CD8-positive, alpha-beta memory T cell (primary cell): ENCODE data around the gene CCDC88C. TPM values are rescaled to one million over a fixed set of nuclear protein-coding genes. Genes with fewer than 3 reads are reported as not detected.
A peak's percentile ranks its signal among the peaks of the same experiment; 100 is the strongest.
"Not testable (repeated sequence)": the region's sequence is repeated elsewhere in the genome, so short reads cannot be mapped to it uniquely, and the experiment has no call there.

Experiments used
- CTCF ChIA-PET: fragments of 350-600 bp; sonication (Branson Sonifier 250); formaldehyde crosslinking; loops from one replicate; lab custom pipeline; 2021; ENCODE audit warnings: antibody characterized with exemption; lab: Charles Lee
- POLR2A ChIA-PET: fragments of 350-600 bp; sonication (Branson Sonifier 250); formaldehyde crosslinking; loops from one replicate; lab custom pipeline; 2021; ENCODE audit warnings: antibody characterized with exemption; lab: Charles Lee
- DNase-seq, 5 donors: peaks; one replicate each; pipeline versions ENCODE4 v3.0.0 to v3.0.0-alpha.2; 2020 to 2022; ENCODE audit warnings: mixed read lengths in 1 of 5
- H3K27ac ChIP-seq: one replicate; pipeline ENCODE4 v1.7.0; 2013; ENCODE audit warnings: low read depth, mild to moderate bottlenecking, low read length, moderate library complexity
- H3K27me3 ChIP-seq: 2 replicates; pipeline ENCODE4 v1.7.0; 2013; ENCODE audit warnings: low read length, mild to moderate bottlenecking; ENCODE audit not compliant: insufficient read depth, poor library complexity, severe bottlenecking
- H3K36me3 ChIP-seq: 2 replicates; pipeline ENCODE4 v1.7.0; 2013; ENCODE audit warnings: mild to moderate bottlenecking, low read length, moderate library complexity; ENCODE audit not compliant: insufficient read depth
- H3K4me1 ChIP-seq: 2 replicates; pipeline ENCODE4 v1.7.0; 2013; ENCODE audit warnings: mild to moderate bottlenecking, low read length, moderate library complexity; ENCODE audit not compliant: insufficient read depth
- H3K4me3 ChIP-seq: 2 replicates; pipeline ENCODE4 v1.7.0; 2013; ENCODE audit warnings: mild to moderate bottlenecking, low read length
- H3K9me3 ChIP-seq: 2 replicates; pipeline ENCODE4 v1.7.0; 2013; ENCODE audit warnings: mild to moderate bottlenecking, low read length
- H3K27ac Mint-ChIP-seq, 8 donors: one replicate each; pipeline ENCODE4 v1.8.0; 2020 to 2021; ENCODE audit warnings: mixed read lengths in 8 of 8, mild to moderate bottlenecking in 6 of 8, inconsistent platforms in 3 of 8, moderate library complexity in 3 of 8
- H3K27me3 Mint-ChIP-seq, 2 donors: one replicate each; pipeline ENCODE4 v1.8.0; 2020 to 2021; ENCODE audit warnings: mixed read lengths in 2 of 2, mild to moderate bottlenecking in 1 of 2, moderate library complexity in 1 of 2
- H3K36me3 Mint-ChIP-seq, 3 donors: one replicate each; pipeline ENCODE4 v1.8.0; 2020 to 2021; ENCODE audit warnings: mixed read lengths in 3 of 3, inconsistent platforms in 1 of 3, mild to moderate bottlenecking in 1 of 3
- H3K4me1 Mint-ChIP-seq, 3 donors: one replicate each; pipeline ENCODE4 v1.8.0; 2020 to 2021; ENCODE audit warnings: mixed read lengths in 3 of 3, inconsistent platforms in 1 of 3, mild to moderate bottlenecking in 1 of 3
- H3K4me3 Mint-ChIP-seq, 7 donors: one replicate each; pipeline ENCODE4 v1.8.0; 2020 to 2021; ENCODE audit warnings: mixed read lengths in 7 of 7, mild to moderate bottlenecking in 6 of 7, moderate library complexity in 4 of 7, inconsistent platforms in 2 of 7
- H3K9me3 Mint-ChIP-seq, 5 donors: one replicate each; pipeline ENCODE4 v1.8.0; 2020 to 2022; ENCODE audit warnings: mixed read lengths in 5 of 5, mild to moderate bottlenecking in 3 of 5, moderate library complexity in 2 of 5, inconsistent platforms in 1 of 5
- polyA plus RNA-seq: library from polyadenylated mRNA; unstranded; fragments of 300-500 nt; fragmentation: Illumina TruSeq; gene quantifications from one replicate; pipeline ENCODE4 v1.2.3, GENCODE V29; 2021
- total RNA-seq, 2 experiments: library from RNA; stranded (reverse); gene quantifications; one replicate each; pipeline ENCODE4 v1.2.3, GENCODE V29; 2021

Gene CCDC88C
- total and polyA plus RNA-seq, 3 experiments from 2014 or later = 42.3 to 74.1 (median 71.7) TPM

GRCh38 chr14:91269076-91269991 is 148.3 kb downstream of the CCDC88C start:
- Mint-ChIP-seq H3K9me3 (no peaks in the 10 kb centered on the region), H3K36me3 (peaks cover 0 to 59% (median 15%) of the 10 kb centered on the region in 3 donors)
- POLR2A ChIA-PET = interaction anchor here (0.7 to 0.8 kb wide), 2 partner anchors 26 to 41 kb away, joined by 3 to 6 read pairs; no protein-coding TSS in a partner anchor

GRCh38 chr14:91267965-91268437 is 149.6 kb downstream of the CCDC88C start:
- H3K9me3 Mint-ChIP-seq = no peaks in the 10 kb centered on the region
- peak overlapping the region in 7 of 8 donors; percentile 0 to 64 (median 23) for H3K27ac Mint-ChIP-seq
- H3K36me3 Mint-ChIP-seq = peaks cover 0 to 46% (median 15%) of the 10 kb centered on the region in 3 donors
- H3K27me3 Mint-ChIP-seq = peaks cover 0 to 7% of the 10 kb centered on the region in 2 donors
- DNase-seq = no peak
- Histone ChIP-seq H3K9me3 (no peaks in the 10 kb centered on the region), H3K27ac (peak overlapping the region; percentile 20), H3K36me3 (peaks cover 14% of the 10 kb centered on the region), H3K4me1 (peaks cover 20% of the 10 kb centered on the region), H3K27me3 (no peaks in the 10 kb centered on the region), H3K4me3 (no peak overlapping the region)
- ChIA-PET CTCF (interaction anchor here (1.4 kb wide), 1 partner anchor 91 kb away, joined by 4 read pairs; no protein-coding TSS in a partner anchor), POLR2A (no interaction called here)
- H3K4me1 Mint-ChIP-seq = peaks cover 35 to 55% (median 43%) of the 10 kb centered on the region in 3 donors
- peak overlapping the region in 2 of 7 donors; percentile 1 to 11 for H3K4me3 Mint-ChIP-seq

More at GRCh38 chr14:91269076-91269991, 148.3 kb downstream of the CCDC88C start:
- Histone ChIP-seq H3K36me3 (peaks cover 26% of the 10 kb centered on the region), H3K9me3 (no peaks in the 10 kb centered on the region), H3K4me1 (peaks cover 13% of the 10 kb centered on the region), H3K27me3 (no peaks in the 10 kb centered on the region), H3K27ac (no peak overlapping the region), H3K4me3 (no peak overlapping the region)
- no peak for DNase-seq
- Mint-ChIP-seq H3K27me3 (peaks cover 0 to 7% of the 10 kb centered on the region in 2 donors), H3K27ac (peak overlapping the region; percentile 17 to 91 (median 76)), H3K4me3 (peak overlapping the region in 1 of 7 donors; percentile 80), H3K4me1 (peaks cover 25 to 41% (median 31%) of the 10 kb centered on the region in 3 donors)
- CTCF ChIA-PET = interaction anchor here (0.7 to 1.5 kb wide), 2 partner anchors 17 to 96 kb away, joined by 3 read pairs; no protein-coding TSS in a partner anchor

- H3K9me3 ChIP-seq, H3K27ac ChIP-seq, H3K27me3 ChIP-seq, H3K27me3 Mint-ChIP-seq, H3K9me3 Mint-ChIP-seq, CTCF ChIA-PET, DNase-seq, H3K4me3 ChIP-seq, H3K36me3 ChIP-seq: not testable (repeated sequence)
- Mint-ChIP-seq H3K27ac (peak overlapping the region in 1 of 8 donors; percentile 87), H3K4me3 (peak overlapping the region in 2 of 7 donors; percentile 69 to 86), H3K4me1 (peaks cover 38 to 65% (median 56%) of the 10 kb centered on the region in 3 donors), H3K36me3 (peaks cover 0 to 33% (median 11%) of the 10 kb centered on the region in 3 donors)
- H3K4me1 ChIP-seq = peaks cover 22% of the 10 kb centered on the region
- POLR2A ChIA-PET = interaction anchor here (1.2 kb wide), 1 partner anchor 23 kb away, joined by 3 read pairs; no protein-coding TSS in a partner anchor
These were observed 151.3 kb downstream of the CCDC88C start for GRCh38 chr14:91266276-91266675.

GRCh38 chr14:91265404-91265803 is 152.2 kb downstream of the CCDC88C start:
- Histone ChIP-seq H3K9me3 (no peaks in the 10 kb centered on the region), H3K4me3 (no peak overlapping the region), H3K36me3 (peaks cover 6% of the 10 kb centered on the region), H3K27me3 (no peaks in the 10 kb centered on the region), H3K27ac (peak overlapping the region; percentile 60), H3K4me1 (peaks cover 29% of the 10 kb centered on the region)
- H3K36me3 Mint-ChIP-seq = peaks cover 0 to 28% (median 10%) of the 10 kb centered on the region in 3 donors
- no peaks in the 10 kb centered on the region for H3K9me3 Mint-ChIP-seq
- peaks cover 43 to 72% (median 64%) of the 10 kb centered on the region in 3 donors for H3K4me1 Mint-ChIP-seq
- H3K27me3 Mint-ChIP-seq = peaks cover 0 to 10% of the 10 kb centered on the region in 2 donors
- DNase-seq = no peak
- peak overlapping the region; percentile 41 to 86 (median 70) for H3K4me3 Mint-ChIP-seq
- peak overlapping the region in 7 of 8 donors; percentile 34 to 87 (median 77) for H3K27ac Mint-ChIP-seq
- POLR2A ChIA-PET = interaction anchor here (1.1 kb wide), 1 partner anchor 88 kb away, joined by 3 read pairs; no protein-coding TSS in a partner anchor
- CTCF ChIA-PET = interaction anchor here (0.9 to 3.1 kb wide), 5 partner anchors 13 to 91 kb away, joined by 3 to 16 read pairs (median 5); partner anchors contain the start of gene GPR68

- no peaks in the 10 kb centered on the region for H3K9me3 Mint-ChIP-seq
- CTCF ChIA-PET = interaction anchor here (0.8 to 3.1 kb wide), 10 partner anchors 12 to 155 kb away, joined by 3 to 16 read pairs (median 4); partner anchors contain the start of gene GPR68
- H3K4me1 ChIP-seq = peaks cover 29% of the 10 kb centered on the region
- H3K4me1 Mint-ChIP-seq = peaks cover 48 to 76% (median 64%) of the 10 kb centered on the region in 3 donors
- peak overlapping the region; percentile 64 for H3K27ac ChIP-seq
- no peaks in the 10 kb centered on the region for H3K9me3 ChIP-seq
- H3K4me3 ChIP-seq = peak overlapping the region; percentile 32
- peaks cover 0 to 19% (median 7%) of the 10 kb centered on the region in 3 donors for H3K36me3 Mint-ChIP-seq
- H3K36me3 ChIP-seq = no peaks in the 10 kb centered on the region
- H3K27me3 Mint-ChIP-seq = peaks cover 0 to 8% of the 10 kb centered on the region in 2 donors
- H3K27ac Mint-ChIP-seq = peak overlapping the region in 7 of 8 donors; percentile 45 to 88 (median 74)
- DNase-seq = peak in 3 of 5 donors; percentile 22 to 52 (median 25)
- POLR2A ChIA-PET = interaction anchor here (0.6 to 1.6 kb wide), 7 partner anchors 11 to 87 kb away, joined by 3 to 6 read pairs (median 3); no protein-coding TSS in a partner anchor
- H3K4me3 Mint-ChIP-seq = peak overlapping the region; percentile 26 to 91 (median 76)
- no peaks in the 10 kb centered on the region for H3K27me3 ChIP-seq
These were observed 153.2 kb downstream of the CCDC88C start for GRCh38 chr14:91264151-91265150.

- H3K4me3 ChIP-seq = no peak overlapping the region
- peaks cover 29% of the 10 kb centered on the region for H3K4me1 ChIP-seq
- no peak for DNase-seq
- no peak overlapping the region for H3K27ac ChIP-seq
- ChIA-PET CTCF (interaction anchor here (0.9 to 3.1 kb wide), 4 partner anchors 11 to 90 kb away, joined by 3 to 16 read pairs (median 6); no protein-coding TSS in a partner anchor), POLR2A (interaction anchor here (1.6 kb wide), 1 partner anchor 20 kb away, joined by 4 read pairs; no protein-coding TSS in a partner anchor)
- peaks cover 0 to 10% (median 7%) of the 10 kb centered on the region in 3 donors for H3K36me3 Mint-ChIP-seq
- H3K9me3 ChIP-seq = no peaks in the 10 kb centered on the region
- peak overlapping the region; percentile 26 to 91 (median 76) for H3K4me3 Mint-ChIP-seq
- H3K27me3 ChIP-seq = no peaks in the 10 kb centered on the region
- H3K4me1 Mint-ChIP-seq = peaks cover 49 to 72% (median 68%) of the 10 kb centered on the region in 3 donors
- peaks cover 0 to 6% of the 10 kb centered on the region in 2 donors for H3K27me3 Mint-ChIP-seq
- no peaks in the 10 kb centered on the region for H3K36me3 ChIP-seq
- H3K27ac Mint-ChIP-seq = peak overlapping the region in 7 of 8 donors; percentile 41 to 92 (median 69)
- H3K9me3 Mint-ChIP-seq = no peaks in the 10 kb centered on the region
These were observed 154.3 kb downstream of the CCDC88C start for GRCh38 chr14:91263329-91263728.
